PC-9 (cell line): ENCODE results near the gene SKI. TPM values are rescaled to one million over a fixed set of nuclear protein-coding genes. Genes with fewer than 3 reads are reported as not detected.

Experiments
- BruUV-seq: library from RNA; stranded (reverse); fragments of 400-500 nt; replicated peaks from 2 replicates; lab custom pipeline; 2021; lab: Mats Ljungman, UMichigan
- CTCF ChIA-PET: fragments of 300-600 bp; sonication (Branson Sonifier 250); formaldehyde crosslinking; loops from one replicate; lab custom pipeline; 2022; ENCODE audit warnings: antibody characterized with exemption; lab: Charles Lee
- POLR2A ChIA-PET: fragments of 300-600 bp; sonication (Branson Sonifier 250); formaldehyde crosslinking; loops from one replicate; lab custom pipeline; 2022; ENCODE audit warnings: antibody characterized with exemption; ENCODE audit not compliant: unreplicated experiment; lab: Charles Lee
- DNase-seq, 2 experiments: peaks; one replicate each; pipeline versions ENCODE4 v3.0.0 to v3.0.0-alpha.2; 2015 to 2022; ENCODE audit warnings: mixed read lengths in 1 of 2
- H2AFZ ChIP-seq: fragments of 200-600 bp; sonication (generic); 2 replicates; pipeline ENCODE4 v1.8.1; 2017; ENCODE audit warnings: antibody characterized with exemption
- H3F3A ChIP-seq: fragments of 200-600 bp; sonication (generic); 2 replicates; pipeline ENCODE4 v1.8.1; 2017; ENCODE audit warnings: antibody characterized with exemption, mild to moderate bottlenecking, low read depth; ENCODE audit not compliant: insufficient read depth
- H3K27ac ChIP-seq: fragments of 200-600 bp; sonication (generic); 2 replicates; pipeline ENCODE4 v1.6.1; 2016; ENCODE audit warnings: mixed run types
- H3K27me3 ChIP-seq: fragments of 200-600 bp; sonication (generic); 2 replicates; pipeline ENCODE4 v1.6.1; 2016; ENCODE audit warnings: low read depth, mixed run types; ENCODE audit not compliant: insufficient read depth
- H3K36me3 ChIP-seq: fragments of 200-600 bp; sonication (generic); 2 replicates; pipeline ENCODE4 v1.6.1; 2016; ENCODE audit warnings: low read depth, mixed run types
- H3K4me1 ChIP-seq: fragments of 200-600 bp; sonication (generic); replicated peaks from 2 replicates; pipeline ENCODE4 v1.6.1; 2016; ENCODE audit warnings: mixed run types; ENCODE audit not compliant: insufficient read depth
- H3K4me2 ChIP-seq: fragments of 200-600 bp; sonication (generic); 2 replicates; pipeline ENCODE4 v1.6.1; 2017; ENCODE audit warnings: mixed run types
- H3K4me3 ChIP-seq: fragments of 200-600 bp; sonication (generic); 2 replicates; pipeline ENCODE4 v1.6.1; 2016; ENCODE audit warnings: mixed run types
- H3K79me2 ChIP-seq: fragments of 200-600 bp; sonication (generic); 2 replicates; pipeline ENCODE4 v1.6.1; 2017; ENCODE audit warnings: low read depth, mixed run types
- H3K9me2 ChIP-seq: fragments of 200-600 bp; sonication (generic); 2 replicates; pipeline ENCODE4 v1.8.1; 2017; ENCODE audit warnings: mild to moderate bottlenecking; ENCODE audit not compliant: insufficient read depth
- H3K9me3 ChIP-seq: fragments of 200-600 bp; sonication (generic); 2 replicates; pipeline ENCODE4 v1.8.1; 2016; ENCODE audit warnings: low read depth; ENCODE audit not compliant: insufficient read depth
- H4K20me1 ChIP-seq: fragments of 200-600 bp; sonication (generic); 2 replicates; pipeline ENCODE4 v1.8.1; 2017; ENCODE audit not compliant: insufficient read depth
- EZH2 ChIP-seq: fragments of 200-600 bp; sonication (generic); IDR thresholded peaks from 2 replicates; pipeline ENCODE4 v1.8.0; 2017; ENCODE audit warnings: antibody characterized with exemption, low read depth
- intact Hi-C: fragments of 100-400 bp; cut with micrococcal nuclease; formaldehyde crosslinking; loops from one replicate; pipeline ENCODE4 v1.10.0; 2022; ENCODE audit not compliant: unreplicated experiment
- total RNA-seq: library from RNA; stranded (reverse); gene quantifications from 2 replicates; pipeline ENCODE4 v1.2.3, GENCODE V29; 2021
- TF ChIP-seq, protein P1 (sequence below): fragments of 200-600 bp; sonication (generic); conservative IDR thresholded peaks from 2 replicates; pipeline ENCODE4 v1.6.1; 2017; ENCODE audit warnings: mixed run types, antibody characterized with exemption, mild to moderate bottlenecking, moderate library complexity

SKI gene
- total RNA-seq, 1 experiment from 2014 or later, result 36.2 TPM

- DNase-seq, result no peak
- ChIA-PET POLR2A (no interaction called here), CTCF (no interaction called here)
- peaks cover 8% of the 10 kb centered on the region; the same call in 1 of the 2 replicates for H3F3A ChIP-seq
- no peak overlapping the region for H3K4me2 ChIP-seq
- no peaks in the 10 kb centered on the region for H3K9me2 ChIP-seq
- TF ChIP-seq, protein P1, sequence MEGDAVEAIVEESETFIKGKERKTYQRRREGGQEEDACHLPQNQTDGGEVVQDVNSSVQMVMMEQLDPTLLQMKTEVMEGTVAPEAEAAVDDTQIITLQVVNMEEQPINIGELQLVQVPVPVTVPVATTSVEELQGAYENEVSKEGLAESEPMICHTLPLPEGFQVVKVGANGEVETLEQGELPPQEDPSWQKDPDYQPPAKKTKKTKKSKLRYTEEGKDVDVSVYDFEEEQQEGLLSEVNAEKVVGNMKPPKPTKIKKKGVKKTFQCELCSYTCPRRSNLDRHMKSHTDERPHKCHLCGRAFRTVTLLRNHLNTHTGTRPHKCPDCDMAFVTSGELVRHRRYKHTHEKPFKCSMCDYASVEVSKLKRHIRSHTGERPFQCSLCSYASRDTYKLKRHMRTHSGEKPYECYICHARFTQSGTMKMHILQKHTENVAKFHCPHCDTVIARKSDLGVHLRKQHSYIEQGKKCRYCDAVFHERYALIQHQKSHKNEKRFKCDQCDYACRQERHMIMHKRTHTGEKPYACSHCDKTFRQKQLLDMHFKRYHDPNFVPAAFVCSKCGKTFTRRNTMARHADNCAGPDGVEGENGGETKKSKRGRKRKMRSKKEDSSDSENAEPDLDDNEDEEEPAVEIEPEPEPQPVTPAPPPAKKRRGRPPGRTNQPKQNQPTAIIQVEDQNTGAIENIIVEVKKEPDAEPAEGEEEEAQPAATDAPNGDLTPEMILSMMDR, result no peak
- no peak for TF ChIP-seq EZH2
- no peaks in the 10 kb centered on the region; the same call in 1 of the 2 replicates for H4K20me1 ChIP-seq
- H3K36me3 ChIP-seq, result no peaks in the 10 kb centered on the region
- H3K4me1 ChIP-seq, result no peaks in the 10 kb centered on the region
- H3K27me3 ChIP-seq, result no peaks in the 10 kb centered on the region
- BruUV-seq, result no TSS peak
- no peak overlapping the region for H2AFZ ChIP-seq
- no peak overlapping the region for H3K27ac ChIP-seq
- H3K9me3 ChIP-seq, result no peaks in the 10 kb centered on the region
- no peak overlapping the region for H3K4me3 ChIP-seq
- intact Hi-C loops, result no loop called here
- H3K79me2 ChIP-seq, result no peaks in the 10 kb centered on the region
Observed at GRCh38 chr1:2349806-2350205, 121.7 kb downstream of the SKI start.

GRCh38 chr1:2350501-2350900 lies 122.4 kb downstream of the SKI start:
- Histone ChIP-seq H3K27me3 (no peaks in the 10 kb centered on the region), H3F3A (peaks cover 8% of the 10 kb centered on the region; the same call in 1 of the 2 replicates), H4K20me1 (no peaks in the 10 kb centered on the region), H2AFZ (no peak overlapping the region), H3K27ac (no peak overlapping the region), H3K4me2 (no peak overlapping the region), H3K4me1 (no peaks in the 10 kb centered on the region), H3K4me3 (no peak overlapping the region), H3K79me2 (no peaks in the 10 kb centered on the region), H3K9me3 (no peaks in the 10 kb centered on the region), H3K9me2 (no peaks in the 10 kb centered on the region), H3K36me3 (no peaks in the 10 kb centered on the region)
- DNase-seq, result no peak
- intact Hi-C loops, result no loop called here
- BruUV-seq, result no TSS peak
- ChIA-PET POLR2A (no interaction called here), CTCF (no interaction called here)
- TF ChIP-seq, protein P1, result no peak
- TF ChIP-seq EZH2, result no peak

DNA sequence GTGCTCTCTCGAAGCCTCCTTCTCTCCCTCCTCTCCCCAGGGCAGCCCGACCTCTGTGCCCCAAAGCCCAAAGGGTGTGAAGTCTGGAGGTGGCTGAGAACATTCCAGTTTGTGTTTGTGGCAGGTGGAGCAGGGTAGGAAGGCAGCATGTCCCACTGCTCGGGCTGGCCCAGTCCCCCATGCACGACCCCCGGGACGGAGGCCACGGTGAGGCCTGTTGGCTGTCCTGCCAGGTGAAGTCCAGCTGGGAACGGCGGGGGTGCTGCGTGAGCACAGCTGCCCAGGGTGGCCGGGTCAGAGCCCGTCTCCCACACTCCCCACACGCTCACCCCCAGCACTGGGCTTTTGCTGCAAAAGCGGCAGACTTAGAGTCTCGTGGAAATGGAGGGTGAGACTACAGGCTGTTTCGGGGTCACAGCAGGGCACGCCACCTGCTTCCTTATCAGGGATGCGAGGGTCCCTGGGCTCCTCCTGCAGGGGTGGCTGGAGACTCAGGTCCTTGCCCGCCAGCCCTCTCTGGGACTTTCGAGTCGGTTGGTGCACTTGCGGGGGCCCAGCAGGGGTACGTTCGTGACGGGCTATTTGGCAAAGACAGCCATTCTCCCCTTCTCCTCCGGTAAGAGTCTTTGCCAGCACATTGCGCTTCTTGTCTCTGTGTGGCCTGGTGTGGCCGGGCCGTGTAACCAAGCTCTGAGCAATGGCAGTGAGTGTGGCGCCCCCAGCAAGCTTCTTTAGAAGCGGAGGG lies 123.0 kb downstream of the SKI start:
- Histone ChIP-seq H3K27ac (no peak overlapping the region), H3K9me3 (no peaks in the 10 kb centered on the region), H3F3A (peaks cover 8% of the 10 kb centered on the region; the same call in 1 of the 2 replicates), H3K4me3 (no peak overlapping the region), H2AFZ (no peak overlapping the region), H3K4me2 (no peak overlapping the region), H3K27me3 (no peaks in the 10 kb centered on the region), H4K20me1 (no peaks in the 10 kb centered on the region), H3K4me1 (no peaks in the 10 kb centered on the region), H3K36me3 (no peaks in the 10 kb centered on the region), H3K79me2 (no peaks in the 10 kb centered on the region), H3K9me2 (no peaks in the 10 kb centered on the region)
- DNase-seq, result no peak
- TF ChIP-seq EZH2, result no peak
- TF ChIP-seq, protein P1, result no peak
- POLR2A ChIA-PET, result no interaction called here
- CTCF ChIA-PET, result no interaction called here
- intact Hi-C loops, result no loop called here
- no TSS peak for BruUV-seq
